ENCODE measurements around the gene OR52N5.

OR52N5 gene

GRCh38 chr11:5808500-5809121 is 25.5 kb upstream of the OR52N5 start, which contains the start of gene OR52N2:
TSS of gene OR52N2 (plus strand) at chr11:5808924. CDS start at chr11:5820336, 11,412 bp downstream.
- H3K4me1 ChIP-seq (ENCODE audit: insufficient read depth, low read length, severe bottlenecking): no peaks in the 10 kb centered on the region
- H3K9me2 ChIP-seq (ENCODE audit: low read depth, low read length): no peaks in the 10 kb centered on the region
- no peaks in the 10 kb centered on the region for H4K20me1 ChIP-seq (ENCODE audit: insufficient read depth, low read length)
- H3K36me3 ChIP-seq (ENCODE audit: insufficient read depth, low read length): no peaks in the 10 kb centered on the region
- no peak within 1 kb of the TSS for H2AFZ ChIP-seq (ENCODE audit: low read length)
- no peak within 1 kb of the TSS for H3K27ac ChIP-seq (ENCODE audit: low read depth, low read length, poor library complexity, severe bottlenecking)
- no peak within 1 kb of the TSS for H3K9ac ChIP-seq (ENCODE audit: low read length)
- no peak within 1 kb of the TSS for H3K4me2 ChIP-seq (ENCODE audit: low read length)
- H3K4me3 ChIP-seq (ENCODE audit: low read depth, low read length, poor library complexity, severe bottlenecking): no peak within 1 kb of the TSS
- TF ChIP-seq CTCF (IDR thresholded peaks at IDR 0.05; ENCODE audit: low read length): peak; percentile 77
- TF ChIP-seq EZH2 (IDR thresholded peaks at IDR 0.05; ENCODE audit: borderline replicate concordance, low read length): no peak
- no peaks in the 10 kb centered on the region for H3F3A ChIP-seq (ENCODE audit: insufficient read depth, low read length)
- no peaks in the 10 kb centered on the region for H3K27me3 ChIP-seq (ENCODE audit: insufficient read depth, low read length)
- no peaks in the 10 kb centered on the region for H3K79me2 ChIP-seq (ENCODE audit: insufficient read depth, low read length)
- H3K9me3 ChIP-seq (ENCODE audit: low read length): no peaks in the 10 kb centered on the region

GRCh38 chr11:5807580-5807979 is 24.4 kb upstream of the OR52N5 start:
- Histone ChIP-seq H3K79me2 (ENCODE audit: insufficient read depth, low read length) (no peaks in the 10 kb centered on the region), H3K27me3 (ENCODE audit: insufficient read depth, low read length) (no peaks in the 10 kb centered on the region), H3K4me2 (ENCODE audit: low read length) (no peak overlapping the region)

GRCh38 chr11:5803982-5804381 is 20.8 kb upstream of the OR52N5 start:
- Histone ChIP-seq H3K4me3 (ENCODE audit: low read depth, low read length, poor library complexity, severe bottlenecking) (no peak overlapping the region), H4K20me1 (ENCODE audit: insufficient read depth, low read length) (no peaks in the 10 kb centered on the region), H3K4me2 (ENCODE audit: low read length) (no peak overlapping the region), H3K9me3 (ENCODE audit: low read length) (no peaks in the 10 kb centered on the region), H3F3A (ENCODE audit: insufficient read depth, low read length) (no peaks in the 10 kb centered on the region), H2AFZ (ENCODE audit: low read length) (no peak overlapping the region), H3K27me3 (ENCODE audit: insufficient read depth, low read length) (no peaks in the 10 kb centered on the region), H3K79me2 (ENCODE audit: insufficient read depth, low read length) (no peaks in the 10 kb centered on the region), H3K27ac (ENCODE audit: low read depth, low read length, poor library complexity, severe bottlenecking) (no peak overlapping the region), H3K9ac (ENCODE audit: low read length) (no peak overlapping the region), H3K36me3 (ENCODE audit: insufficient read depth, low read length) (no peaks in the 10 kb centered on the region), H3K9me2 (ENCODE audit: low read depth, low read length) (no peaks in the 10 kb centered on the region), H3K4me1 (ENCODE audit: insufficient read depth, low read length, severe bottlenecking) (no peaks in the 10 kb centered on the region)
- TF ChIP-seq EZH2 (IDR thresholded peaks at IDR 0.05; ENCODE audit: borderline replicate concordance, low read length): no peak
- no peak for TF ChIP-seq CTCF (IDR thresholded peaks at IDR 0.05; ENCODE audit: low read length)

More at GRCh38 chr11:5807580-5807979, 24.4 kb upstream of the OR52N5 start:
- H3K9me3 ChIP-seq (ENCODE audit: low read length): no peaks in the 10 kb centered on the region
- no peaks in the 10 kb centered on the region for H3K36me3 ChIP-seq (ENCODE audit: insufficient read depth, low read length)
- H3K9me2 ChIP-seq (ENCODE audit: low read depth, low read length): no peaks in the 10 kb centered on the region
- TF ChIP-seq EZH2 (IDR thresholded peaks at IDR 0.05; ENCODE audit: borderline replicate concordance, low read length): no peak
- no peak overlapping the region for H3K4me3 ChIP-seq (ENCODE audit: low read depth, low read length, poor library complexity, severe bottlenecking)
- H3K9ac ChIP-seq (ENCODE audit: low read length): no peak overlapping the region
- no peaks in the 10 kb centered on the region for H3F3A ChIP-seq (ENCODE audit: insufficient read depth, low read length)
- H3K4me1 ChIP-seq (ENCODE audit: insufficient read depth, low read length, severe bottlenecking): no peaks in the 10 kb centered on the region
- no peak overlapping the region for H2AFZ ChIP-seq (ENCODE audit: low read length)
- H4K20me1 ChIP-seq (ENCODE audit: insufficient read depth, low read length): no peaks in the 10 kb centered on the region
- H3K27ac ChIP-seq (ENCODE audit: low read depth, low read length, poor library complexity, severe bottlenecking): no peak overlapping the region

GRCh38 chr11:5796541-5796940 is 13.4 kb upstream of the OR52N5 start:
- H3F3A ChIP-seq (ENCODE audit: insufficient read depth, low read length): no peaks in the 10 kb centered on the region
- no peaks in the 10 kb centered on the region for H4K20me1 ChIP-seq (ENCODE audit: insufficient read depth, low read length)
- no peak overlapping the region for H3K4me3 ChIP-seq (ENCODE audit: low read depth, low read length, poor library complexity, severe bottlenecking)
- no peaks in the 10 kb centered on the region for H3K36me3 ChIP-seq (ENCODE audit: insufficient read depth, low read length)
- H3K79me2 ChIP-seq (ENCODE audit: insufficient read depth, low read length): no peaks in the 10 kb centered on the region
- no peaks in the 10 kb centered on the region for H3K9me2 ChIP-seq (ENCODE audit: low read depth, low read length)
- H3K27ac ChIP-seq (ENCODE audit: low read depth, low read length, poor library complexity, severe bottlenecking): no peak overlapping the region
- no peaks in the 10 kb centered on the region for H3K9me3 ChIP-seq (ENCODE audit: low read length)
- H3K4me1 ChIP-seq (ENCODE audit: insufficient read depth, low read length, severe bottlenecking): no peaks in the 10 kb centered on the region
- TF ChIP-seq CTCF (IDR thresholded peaks at IDR 0.05; ENCODE audit: low read length) (no peak), EZH2 (IDR thresholded peaks at IDR 0.05; ENCODE audit: borderline replicate concordance, low read length) (no peak)
- H3K4me2 ChIP-seq (ENCODE audit: low read length): no peak overlapping the region
- no peak overlapping the region for H2AFZ ChIP-seq (ENCODE audit: low read length)
- H3K9ac ChIP-seq (ENCODE audit: low read length): no peak overlapping the region
- H3K27me3 ChIP-seq (ENCODE audit: insufficient read depth, low read length): no peaks in the 10 kb centered on the region
